ENCODE data around the gene SF3A2.

- TF ChIP-seq CTCF (conservative IDR thresholded peaks at IDR 0.05; ENCODE audit: low read depth in 2 of 2) (peak; percentile 81 to 96), POLR2AphosphoS5 (IDR thresholded peaks at IDR 0.05; ENCODE audit: low read depth) (peak; percentile 88), EZH2 (IDR thresholded peaks at IDR 0.05; ENCODE audit: low read depth, unreplicated experiment) (no peak), ZNF331 (CRISPR knock-in tag; IDR thresholded peaks at IDR 0.05; ENCODE audit: low read depth) (no peak), EZH2phosphoT487 (IDR thresholded peaks at IDR 0.05; ENCODE audit: unreplicated experiment) (no peak), REST (IDR thresholded peaks at IDR 0.05; ENCODE audit: unreplicated experiment) (no peak), ZNF114 (CRISPR knock-in tag; IDR thresholded peaks at IDR 0.05) (no peak), NANOG (IDR thresholded peaks at IDR 0.05; ENCODE audit: borderline replicate concordance) (no peak), CREB1 (CRISPR knock-in tag; IDR thresholded peaks at IDR 0.05; ENCODE audit: low read depth) (peak; percentile 51), JUNB (IDR thresholded peaks at IDR 0.05; ENCODE audit: unreplicated experiment) (no peak), ETS1 (IDR thresholded peaks at IDR 0.05) (no peak; the same call in 1 of the 2 replicates)
Measured at GRCh38 chr19:2236314-2237050, at the start of gene SF3A2, which contains the start of gene PLEKHJ1.

Data from GM23338 (cell line).